HG02885 (cell line): Measurements from ENCODE around the gene GALNT13.
A peak's percentile ranks its signal among the peaks of the same experiment; 100 is the strongest.

Source experiments
- ATAC-seq: cut with Tn5 transposase; IDR thresholded peaks from one replicate; pipeline ENCODE4 v1.9.1; 2021; ENCODE audit warnings: mild to moderate bottlenecking; ENCODE audit not compliant: unreplicated experiment, poor library complexity

The GALNT13 gene

GRCh38 chr2:154391051-154391450 lies 519.3 kb downstream of the GALNT13 start:
- no peak for ATAC-seq

GRCh38 chr2:154392256-154392655 lies 520.5 kb downstream of the GALNT13 start:
- peak; percentile 92 for ATAC-seq

GRCh38 chr2:154394600-154394999 lies 522.9 kb downstream of the GALNT13 start:
- ATAC-seq: no peak

GRCh38 chr2:154400563-154401290 lies 529.0 kb downstream of the GALNT13 start:
- ATAC-seq: no peak

GRCh38 chr2:154402213-154402612 lies 530.5 kb downstream of the GALNT13 start:
- peak; percentile 68 for ATAC-seq

GRCh38 chr2:154403242-154403790 lies 531.6 kb downstream of the GALNT13 start:
- ATAC-seq: no peak

GRCh38 chr2:154408786-154409185 lies 537.1 kb downstream of the GALNT13 start:
- no peak for ATAC-seq

GRCh38 chr2:154422251-154422650 lies 550.5 kb downstream of the GALNT13 start:
- ATAC-seq: no peak

GRCh38 chr2:154425994-154426393 lies 554.3 kb downstream of the GALNT13 start:
- ATAC-seq: no peak

- ATAC-seq: no peak
Observed at GRCh38 chr2:154427453-154427852, 555.7 kb downstream of the GALNT13 start.

GRCh38 chr2:154428022-154428421 lies 556.3 kb downstream of the GALNT13 start:
- ATAC-seq: no peak

- ATAC-seq: no peak
Observed at GRCh38 chr2:154433010-154433409, 561.3 kb downstream of the GALNT13 start.

- ATAC-seq: no peak
Observed at GRCh38 chr2:154437104-154437503, 565.4 kb downstream of the GALNT13 start.

GRCh38 chr2:154439156-154439555 lies 567.4 kb downstream of the GALNT13 start:
- ATAC-seq: no peak

GRCh38 chr2:154443919-154444318 lies 572.2 kb downstream of the GALNT13 start:
- ATAC-seq: no peak

- no peak for ATAC-seq
Observed at GRCh38 chr2:154446324-154446723, 574.6 kb downstream of the GALNT13 start.

- no peak for ATAC-seq
Observed at GRCh38 chr2:154447727-154448418, 576.2 kb downstream of the GALNT13 start.

GRCh38 chr2:154449951-154450658 lies 578.4 kb downstream of the GALNT13 start:
- no peak for ATAC-seq

GRCh38 chr2:154452471-154452870 lies 580.7 kb downstream of the GALNT13 start:
- no peak for ATAC-seq

GRCh38 chr2:154452906-154453493 lies 581.3 kb downstream of the GALNT13 start:
- peak; percentile 72 for ATAC-seq

GRCh38 chr2:154455166-154455565 lies 583.4 kb downstream of the GALNT13 start:
- ATAC-seq: no peak
